Esophagus squamous epithelium (tissue), 5 donors: ENCODE measurements around the gene CBFA2T3. TPM values are rescaled to one million over a fixed set of nuclear protein-coding genes. Genes with fewer than 3 reads are reported as not detected.

Source experiments
- DNase-seq: peaks from one replicate; lab custom pipeline; 2025; lab: John Stamatoyannopoulos, UW
- H3K27ac ChIP-seq, 4 donors: fragments of 200-600 bp; sonication (generic); one replicate each; pipeline ENCODE4 v1.5.1; 2016 to 2019; ENCODE audit warnings: mild to moderate bottlenecking in 1 of 4
- H3K27me3 ChIP-seq, 4 donors: fragments of 200-600 bp; sonication (generic); 1 replicate in 3 of 4; 2 replicates in 1 of 4; pipeline versions ENCODE4 v1.5.1 to v1.6.0; 2017 to 2021; ENCODE audit warnings: antibody characterized with exemption in 1 of 4
- H3K36me3 ChIP-seq, 3 donors: fragments of 200-600 bp; sonication (generic); one replicate each; pipeline ENCODE4 v1.5.1; 2016 to 2019
- H3K4me1 ChIP-seq, 3 donors: fragments of 200-600 bp; sonication (generic); one replicate each; pipeline ENCODE4 v1.5.1; 2017 to 2019
- H3K4me3 ChIP-seq, 4 donors: fragments of 200-600 bp; sonication (generic); 1 replicate in 3 of 4; 2 replicates in 1 of 4; pipeline ENCODE4 v1.5.1; 2016 to 2019; ENCODE audit warnings: mild to moderate bottlenecking in 2 of 4, moderate library complexity in 1 of 4
- H3K9me3 ChIP-seq, 3 donors: fragments of 200-600 bp; sonication (generic); one replicate each; pipeline ENCODE4 v1.5.1; 2016 to 2019
- CTCF ChIP-seq, 6 experiments: fragments of 450-650 bp in 4 of 6; fragments of 200-600 bp in 2 of 6; sonication (generic) in 2 of 6; IDR thresholded peaks; one replicate each; pipeline ENCODE4 v1.5.1; 2016 to 2019; ENCODE audit warnings: antibody characterized with exemption in 6 of 6, mild to moderate bottlenecking in 4 of 6, moderate library complexity in 4 of 6
- POLR2A ChIP-seq, 4 donors: fragments of 450-650 bp; IDR thresholded peaks; one replicate each; pipeline ENCODE4 v1.6.1; 2017; ENCODE audit warnings: antibody characterized with exemption in 4 of 4, mild to moderate bottlenecking in 4 of 4, moderate library complexity in 3 of 4
- WGBS, 2 donors: methylation state at CpG; one replicate each; pipeline ENCODE4 v1.1.5; 2018; 5-methylcytosine and 5-hydroxymethylcytosine counted together
- intact Hi-C: fragments of 100-400 bp; cut with DNase I; formaldehyde crosslinking; loops from one replicate; pipeline ENCODE4 v1.15.0; 2022
- total RNA-seq, 4 donors: library from RNA; depleted of rRNA; stranded (reverse); fragments of >200 nt; gene quantifications; one replicate each; pipeline ENCODE4 v1.1.0, GENCODE V29; 2016
- donor health status: DM: yes; HTN: yes; CAD: no.

CBFA2T3 gene
- total RNA-seq, 4 donors from 2014 or later: 0.18 to 2.7 (median 1.4) TPM

- Histone ChIP-seq H3K36me3 (no peaks in the 10 kb centered on the region), H3K4me3 (no peak overlapping the region), H3K27me3 (peaks cover 0 to 70% (median 0%) of the 10 kb centered on the region in 4 donors), H3K27ac (no peak overlapping the region), H3K4me1 (no peaks in the 10 kb centered on the region), H3K9me3 (no peaks in the 10 kb centered on the region)
- intact Hi-C loops: loop anchor here (10.0 kb wide), 1 partner anchor 610 kb away; no protein-coding TSS in a partner anchor
- WGBS, 2 donors: 56 to 72% methylated on average over 8 to 9 of the region's 19 CpGs
- TF ChIP-seq CTCF (IDR thresholded peaks at IDR 0.05) (no peak), POLR2A (IDR thresholded peaks at IDR 0.05) (no peak)
- DNase-seq: no peak
Measured at GRCh38 chr16:89014403-89015230, 37.6 kb upstream of the CBFA2T3 start.

- H3K4me3 ChIP-seq: no peak overlapping the region
- WGBS, 2 donors: 64 to 66% methylated on average over 12 to 17 of the region's 25 CpGs
- H3K27me3 ChIP-seq: peaks cover 0 to 70% (median 0%) of the 10 kb centered on the region in 4 donors
- no peaks in the 10 kb centered on the region for H3K9me3 ChIP-seq
- intact Hi-C loops: loop anchor here (10.0 kb wide), 1 partner anchor 611 kb away; no protein-coding TSS in a partner anchor
- TF ChIP-seq CTCF (IDR thresholded peaks at IDR 0.05) (no peak), POLR2A (IDR thresholded peaks at IDR 0.05) (no peak)
- DNase-seq: no peak
- no peaks in the 10 kb centered on the region for H3K36me3 ChIP-seq
- no peaks in the 10 kb centered on the region for H3K4me1 ChIP-seq
- no peak overlapping the region for H3K27ac ChIP-seq
Measured at GRCh38 chr16:89013692-89014402, 36.8 kb upstream of the CBFA2T3 start.

- 66 to 69% methylated on average over 5 to 6 of the region's 6 CpGs for WGBS, 2 donors
- DNase-seq: no peak
- Histone ChIP-seq H3K36me3 (no peaks in the 10 kb centered on the region), H3K4me1 (no peaks in the 10 kb centered on the region), H3K27ac (no peak overlapping the region), H3K27me3 (peaks cover 0 to 65% (median 0%) of the 10 kb centered on the region in 4 donors), H3K9me3 (no peaks in the 10 kb centered on the region), H3K4me3 (no peak overlapping the region)
- no peak for TF ChIP-seq CTCF (IDR thresholded peaks at IDR 0.05)
- intact Hi-C loops: loop anchor here (10.0 kb wide), 1 partner anchor 612 kb away; no protein-coding TSS in a partner anchor
Measured at GRCh38 chr16:89013111-89013510, 36.1 kb upstream of the CBFA2T3 start.

GRCh38 chr16:89012622-89012995 is 35.6 kb upstream of the CBFA2T3 start:
- Histone ChIP-seq H3K27ac (no peak overlapping the region), H3K9me3 (no peaks in the 10 kb centered on the region), H3K4me3 (no peak overlapping the region), H3K36me3 (no peaks in the 10 kb centered on the region), H3K27me3 (peaks cover 0 to 66% (median under 1%) of the 10 kb centered on the region in 4 donors), H3K4me1 (no peaks in the 10 kb centered on the region)
- DNase-seq: no peak
- WGBS, 2 donors: 67% methylated on average over 1 to 2 of the region's 2 CpGs
- intact Hi-C loops: loop anchor here (10.0 kb wide), 1 partner anchor 612 kb away; no protein-coding TSS in a partner anchor
- TF ChIP-seq POLR2A (IDR thresholded peaks at IDR 0.05): no peak
- TF ChIP-seq CTCF (IDR thresholded peaks at IDR 0.05): no peak
